Measurements from ENCODE around the gene KBTBD12.
"Not testable (repeated sequence)": the region's sequence is repeated elsewhere in the genome, so short reads cannot be mapped to it uniquely, and the experiment has no call there.

The KBTBD12 gene

GRCh38 chr3:127915115-127915936 lies at the start of gene KBTBD12:
KBTBD12 (plus strand) TSS chr3:127915232; CDS start chr3:127923062, 7,830 bp downstream.
- DNase-seq, result no peak

- no peak for DNase-seq
These were observed 49.1 kb upstream of the KBTBD12 start for GRCh38 chr3:127865941-127866340.

- no peak for DNase-seq
These were observed 47.6 kb upstream of the KBTBD12 start for GRCh38 chr3:127867412-127867811.

- no peak for DNase-seq
These were observed 47.0 kb upstream of the KBTBD12 start for GRCh38 chr3:127867986-127868385.

GRCh38 chr3:127870156-127870555 lies 44.9 kb upstream of the KBTBD12 start:
- no peak for DNase-seq

GRCh38 chr3:127874097-127874496 lies 40.9 kb upstream of the KBTBD12 start:
- not testable (repeated sequence) for DNase-seq

- no peak for DNase-seq
These were observed 33.4 kb upstream of the KBTBD12 start for GRCh38 chr3:127881586-127881985.

- no peak for DNase-seq
These were observed 31.0 kb upstream of the KBTBD12 start for GRCh38 chr3:127884041-127884440.

- no peak for DNase-seq
These were observed 28.6 kb upstream of the KBTBD12 start for GRCh38 chr3:127886231-127886955.

- DNase-seq, result peak; percentile 26
These were observed 28.1 kb upstream of the KBTBD12 start for GRCh38 chr3:127886956-127887231.

- peak; percentile 66 for DNase-seq
These were observed 27.7 kb upstream of the KBTBD12 start for GRCh38 chr3:127887321-127887720.

GRCh38 chr3:127888156-127888555 lies 26.9 kb upstream of the KBTBD12 start:
- DNase-seq, result no peak

- peak; percentile 28 for DNase-seq
These were observed 26.4 kb upstream of the KBTBD12 start for GRCh38 chr3:127888564-127889107.

GRCh38 chr3:127889461-127889863 lies 25.6 kb upstream of the KBTBD12 start:
- peak; percentile 45 for DNase-seq

- DNase-seq, result no peak
These were observed 24.9 kb upstream of the KBTBD12 start for GRCh38 chr3:127889976-127890650.

GRCh38 chr3:127890651-127891290 lies 24.3 kb upstream of the KBTBD12 start:
- not testable (repeated sequence) for DNase-seq

GRCh38 chr3:127894481-127894880 lies 20.6 kb upstream of the KBTBD12 start:
- peak; percentile 55 for DNase-seq

GRCh38 chr3:127899200-127899599 lies 15.8 kb upstream of the KBTBD12 start:
- no peak for DNase-seq

GRCh38 chr3:127899766-127900165 lies 15.3 kb upstream of the KBTBD12 start:
- peak; percentile 54 for DNase-seq

- DNase-seq, result no peak
These were observed 14.5 kb upstream of the KBTBD12 start for GRCh38 chr3:127900536-127900935.

GRCh38 chr3:127902486-127902885 lies 12.5 kb upstream of the KBTBD12 start:
- no peak for DNase-seq

- no peak for DNase-seq
These were observed 11.2 kb upstream of the KBTBD12 start for GRCh38 chr3:127903611-127904375.

Data from inflammatory macrophage treated with lipopolysaccharide for 4 hours (primary cell).